Liver (tissue), 9 donors: Measurements from ENCODE around the gene FUBP3. TPM values are rescaled to one million over a fixed set of nuclear protein-coding genes. Genes with fewer than 3 reads are reported as not detected.

Experiments used
- DNase-seq: peaks from one replicate; pipeline ENCODE4 v3.0.0-alpha.2; 2017; ENCODE audit warnings: low spot score
- H3K27ac ChIP-seq, 2 donors: one replicate each; pipeline ENCODE4 v1.7.0; 2013; ENCODE audit warnings: inconsistent platforms in 2 of 2, low read length in 2 of 2, control low read depth in 1 of 2, low read depth in 1 of 2, mild to moderate bottlenecking in 1 of 2
- H3K27me3 ChIP-seq, 4 donors: one replicate each; pipeline versions ENCODE4 v1.6.1 to v1.7.0; 2013; ENCODE audit warnings: low read length in 3 of 4, inconsistent platforms in 1 of 4, mild to moderate bottlenecking in 1 of 4, moderate library complexity in 1 of 4; ENCODE audit not compliant: control insufficient read depth in 4 of 4, insufficient read depth in 4 of 4
- H3K36me3 ChIP-seq, 4 donors: one replicate each; pipeline versions ENCODE4 v1.6.1 to v1.7.0; 2013; ENCODE audit warnings: low read length in 3 of 4, mild to moderate bottlenecking in 3 of 4, low read depth in 1 of 4, moderate library complexity in 1 of 4; ENCODE audit not compliant: control insufficient read depth in 4 of 4, insufficient read depth in 3 of 4
- H3K4me1 ChIP-seq, 4 donors: one replicate each; pipeline versions ENCODE4 v1.6.1 to v1.7.0; 2013; ENCODE audit warnings: low read length in 3 of 4, mild to moderate bottlenecking in 3 of 4, moderate library complexity in 1 of 4; ENCODE audit not compliant: control insufficient read depth in 4 of 4, insufficient read depth in 4 of 4
- H3K4me3 ChIP-seq, 3 donors: one replicate each; pipeline versions ENCODE4 v1.6.1 to v1.7.0; 2013; ENCODE audit warnings: low read length in 3 of 3, control low read depth in 1 of 3, low read depth in 1 of 3, mild to moderate bottlenecking in 1 of 3
- H3K9ac ChIP-seq, 2 donors: one replicate each; pipeline ENCODE4 v1.7.0; 2013; ENCODE audit warnings: low read length in 2 of 2, mild to moderate bottlenecking in 2 of 2, moderate library complexity in 2 of 2, control low read depth in 1 of 2, low read depth in 1 of 2
- H3K9me3 ChIP-seq, 4 donors: one replicate each; pipeline versions ENCODE4 v1.6.1 to v1.7.0; 2013; ENCODE audit warnings: low read length in 3 of 4; ENCODE audit not compliant: control insufficient read depth in 4 of 4
- EGR1 ChIP-seq, 2 donors: IDR thresholded peaks; 2 replicates each; pipeline ENCODE4 v1.6.1; 2016 to 2018; ENCODE audit warnings: antibody characterized with exemption in 2 of 2, low read depth in 2 of 2
- FOXA1 ChIP-seq: IDR thresholded peaks from 2 replicates; pipeline ENCODE4 v1.6.1; 2016; ENCODE audit warnings: antibody characterized with exemption
- FOXA2 ChIP-seq: IDR thresholded peaks from 2 replicates; pipeline ENCODE4 v1.6.1; 2016; ENCODE audit warnings: antibody characterized with exemption
- HNF4A ChIP-seq, 2 donors: conservative IDR thresholded peaks; 2 replicates each; pipeline ENCODE4 v1.6.1; 2016; ENCODE audit warnings: antibody characterized with exemption in 2 of 2, mild to moderate bottlenecking in 2 of 2
- HNF4G ChIP-seq: IDR thresholded peaks from 2 replicates; pipeline ENCODE4 v1.6.1; 2016; ENCODE audit warnings: antibody characterized with exemption
- JUND ChIP-seq, 2 donors: IDR thresholded peaks; 2 replicates each; pipeline ENCODE4 v1.6.1; 2016; ENCODE audit warnings: antibody characterized with exemption in 2 of 2
- NR2F2 ChIP-seq: IDR thresholded peaks from 2 replicates; pipeline ENCODE4 v1.6.1; 2016; ENCODE audit warnings: antibody characterized with exemption
- RXRA ChIP-seq, 2 donors: IDR thresholded peaks; 2 replicates each; pipeline ENCODE4 v1.6.1; 2017 to 2018; ENCODE audit warnings: antibody characterized with exemption in 2 of 2, mild to moderate bottlenecking in 1 of 2
- SP1 ChIP-seq: IDR thresholded peaks from 2 replicates; pipeline ENCODE4 v1.6.1; 2018; ENCODE audit warnings: antibody characterized with exemption, mild to moderate bottlenecking
- YY1 ChIP-seq: IDR thresholded peaks from 2 replicates; pipeline ENCODE4 v1.6.1; 2016; ENCODE audit warnings: antibody characterized with exemption, mild to moderate bottlenecking
- whole genome bisulfite sequencing: extraction: QIAGEN DNeasy Blood & Tissue Kit; methylation state at CpG from one replicate; pipeline ENCODE4 v1.1.7; 2013; 5-methylcytosine and 5-hydroxymethylcytosine counted together
- polyA plus RNA-seq, 2 donors: library from polyadenylated mRNA; stranded (reverse) in 1 of 2; unstranded in 1 of 2; fragments of 200-250 nt in 1 of 2; fragments of >200 nt in 1 of 2; fragmentation: Nextera tagmentation in 1 of 2; extraction: Ambion mirVana in 1 of 2; gene quantifications; one replicate each; pipeline versions ENCODE4 v1.2.1 to v1.2.3, GENCODE V29; 2013 to 2015
- total RNA-seq, 2 donors: library from RNA; depleted of rRNA; stranded (reverse); fragments of >200 nt; gene quantifications; one replicate each; pipeline ENCODE4 v1.2.3, GENCODE V29; 2014
- TF ChIP-seq, protein P1 (sequence below): IDR thresholded peaks from 2 replicates; pipeline ENCODE4 v1.6.1; 2016; ENCODE audit warnings: antibody characterized with exemption
- TF ChIP-seq, protein P2 (sequence below): IDR thresholded peaks from 2 replicates; pipeline ENCODE4 v1.6.1; 2016; ENCODE audit warnings: antibody characterized with exemption
- TF ChIP-seq, protein P3 (sequence below): IDR thresholded peaks from 2 replicates; pipeline ENCODE4 v1.6.1; 2016; ENCODE audit warnings: antibody characterized with exemption
- TF ChIP-seq, protein P4 (sequence below): fragments of 150-350 bp; IDR thresholded peaks from 2 replicates; pipeline ENCODE4 v1.5.1; 2017; ENCODE audit warnings: improper control_type of control experiment, low read depth, low read length; ENCODE audit not compliant: missing input control
- TF ChIP-seq, protein P5 (sequence below): IDR thresholded peaks from 2 replicates; pipeline ENCODE4 v1.6.1; 2016; ENCODE audit warnings: antibody characterized with exemption, mild to moderate bottlenecking
- donor health status: healthy.
- donor health status: healthy.
- donor health status: healthy.
- donor health status: healthy.
- donor health status: healthy.

FUBP3 gene
- total and polyA plus RNA-seq, 4 donors = 16.1 to 39.0 (median 24.8) TPM

DNA sequence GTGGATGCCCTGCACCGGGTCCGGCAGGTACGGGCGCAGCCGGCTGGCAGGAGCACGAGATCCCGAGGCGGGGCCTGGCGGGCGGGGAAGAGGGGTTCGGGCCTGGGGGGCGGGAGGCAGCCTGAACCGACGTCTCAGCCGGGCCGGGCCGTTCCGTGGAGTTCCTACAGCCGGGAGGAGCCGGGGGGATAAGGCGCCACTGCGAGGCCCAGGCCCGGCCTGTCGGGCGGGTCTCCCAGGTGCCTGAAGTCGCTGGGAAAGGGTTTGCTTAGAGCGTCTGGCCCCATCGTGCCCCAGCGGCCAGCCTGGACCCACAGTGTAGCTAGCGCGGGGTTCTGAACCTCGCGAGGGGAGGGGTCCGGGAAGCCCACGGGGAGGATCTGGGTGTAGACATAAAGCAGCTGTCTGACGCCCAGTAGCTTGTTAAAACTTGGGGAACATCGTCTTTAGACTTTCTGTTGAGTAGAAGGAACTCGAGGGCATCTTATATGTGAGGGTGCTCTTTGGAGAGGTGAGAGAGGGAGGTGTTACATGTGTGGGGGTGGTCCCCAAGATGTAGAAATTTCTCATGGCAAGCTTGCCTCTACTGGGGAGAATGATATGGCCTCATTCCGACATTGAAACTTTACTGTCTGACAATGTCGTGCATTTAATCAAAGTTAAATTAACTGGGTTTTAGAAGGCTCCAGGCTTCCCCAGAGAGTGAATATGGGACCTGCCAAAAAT, 524 bp downstream of the FUBP3 start:
- DNase-seq = no peak
- TF ChIP-seq HNF4G (no peak), FOXA2 (no peak), NR2F2 (no peak), SP1 (no peak), RXRA (IDR thresholded peaks at IDR 0.05) (no peak), FOXA1 (no peak)
- TF ChIP-seq, protein P1, sequence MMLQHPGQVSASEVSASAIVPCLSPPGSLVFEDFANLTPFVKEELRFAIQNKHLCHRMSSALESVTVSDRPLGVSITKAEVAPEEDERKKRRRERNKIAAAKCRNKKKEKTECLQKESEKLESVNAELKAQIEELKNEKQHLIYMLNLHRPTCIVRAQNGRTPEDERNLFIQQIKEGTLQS = no peak
- Histone ChIP-seq H3K4me1 (peaks cover 3 to 39% (median 33%) of the 10 kb centered on the region in 4 donors), H3K9ac (peak overlapping the region; percentile 75 to 86), H3K27ac (peak overlapping the region; percentile 82 to 96), H3K4me3 (peak overlapping the region; percentile 87 to 94 (median 92)), H3K9me3 (no peaks in the 10 kb centered on the region), H3K27me3 (no peaks in the 10 kb centered on the region), H3K36me3 (peaks cover 0 to 6% (median 4%) of the 10 kb centered on the region in 4 donors)
- 2% methylated on average over 40 of the region's 40 CpGs for WGBS

DNA sequence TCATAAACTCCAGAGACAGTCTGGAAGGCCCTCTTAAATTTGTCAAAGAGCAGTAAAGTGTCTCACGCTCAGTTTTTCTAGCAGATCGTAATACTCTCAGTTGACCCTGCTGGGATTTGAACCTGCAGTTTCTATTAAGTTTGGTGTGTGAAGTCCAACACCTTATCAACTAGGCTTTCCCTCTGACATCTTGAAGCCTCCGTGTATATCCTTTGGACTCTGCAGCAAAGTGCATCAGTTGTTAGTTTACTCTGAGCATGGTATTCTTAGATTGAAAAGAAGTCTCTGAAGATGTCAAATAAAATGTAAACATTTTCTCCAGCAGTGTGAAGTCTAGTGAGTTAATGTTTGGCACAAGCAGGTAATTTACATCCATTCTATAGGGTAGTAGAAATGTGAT, 2.4 kb downstream of the FUBP3 start:
- peaks cover 1 to 6% (median 5%) of the 10 kb centered on the region in 4 donors for H3K36me3 ChIP-seq
- TF ChIP-seq JUND (IDR thresholded peaks at IDR 0.05) = no peak
- no peak for TF ChIP-seq FOXA1
- TF ChIP-seq YY1 = no peak
- TF ChIP-seq HNF4G = no peak
- no peak for TF ChIP-seq SP1
- TF ChIP-seq EGR1 (IDR thresholded peaks at IDR 0.05; ENCODE audit: low read depth in 2 of 2) = no peak
- TF ChIP-seq HNF4A (conservative IDR thresholded peaks at IDR 0.05) = no peak
- TF ChIP-seq, protein P2, sequence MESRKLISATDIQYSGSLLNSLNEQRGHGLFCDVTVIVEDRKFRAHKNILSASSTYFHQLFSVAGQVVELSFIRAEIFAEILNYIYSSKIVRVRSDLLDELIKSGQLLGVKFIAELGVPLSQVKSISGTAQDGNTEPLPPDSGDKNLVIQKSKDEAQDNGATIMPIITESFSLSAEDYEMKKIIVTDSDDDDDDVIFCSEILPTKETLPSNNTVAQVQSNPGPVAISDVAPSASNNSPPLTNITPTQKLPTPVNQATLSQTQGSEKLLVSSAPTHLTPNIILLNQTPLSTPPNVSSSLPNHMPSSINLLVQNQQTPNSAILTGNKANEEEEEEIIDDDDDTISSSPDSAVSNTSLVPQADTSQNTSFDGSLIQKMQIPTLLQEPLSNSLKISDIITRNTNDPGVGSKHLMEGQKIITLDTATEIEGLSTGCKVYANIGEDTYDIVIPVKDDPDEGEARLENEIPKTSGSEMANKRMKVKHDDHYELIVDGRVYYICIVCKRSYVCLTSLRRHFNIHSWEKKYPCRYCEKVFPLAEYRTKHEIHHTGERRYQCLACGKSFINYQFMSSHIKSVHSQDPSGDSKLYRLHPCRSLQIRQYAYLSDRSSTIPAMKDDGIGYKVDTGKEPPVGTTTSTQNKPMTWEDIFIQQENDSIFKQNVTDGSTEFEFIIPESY = no peak
- TF ChIP-seq, protein P3, sequence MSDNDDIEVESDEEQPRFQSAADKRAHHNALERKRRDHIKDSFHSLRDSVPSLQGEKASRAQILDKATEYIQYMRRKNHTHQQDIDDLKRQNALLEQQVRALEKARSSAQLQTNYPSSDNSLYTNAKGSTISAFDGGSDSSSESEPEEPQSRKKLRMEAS = no peak
- TF ChIP-seq, protein P4, sequence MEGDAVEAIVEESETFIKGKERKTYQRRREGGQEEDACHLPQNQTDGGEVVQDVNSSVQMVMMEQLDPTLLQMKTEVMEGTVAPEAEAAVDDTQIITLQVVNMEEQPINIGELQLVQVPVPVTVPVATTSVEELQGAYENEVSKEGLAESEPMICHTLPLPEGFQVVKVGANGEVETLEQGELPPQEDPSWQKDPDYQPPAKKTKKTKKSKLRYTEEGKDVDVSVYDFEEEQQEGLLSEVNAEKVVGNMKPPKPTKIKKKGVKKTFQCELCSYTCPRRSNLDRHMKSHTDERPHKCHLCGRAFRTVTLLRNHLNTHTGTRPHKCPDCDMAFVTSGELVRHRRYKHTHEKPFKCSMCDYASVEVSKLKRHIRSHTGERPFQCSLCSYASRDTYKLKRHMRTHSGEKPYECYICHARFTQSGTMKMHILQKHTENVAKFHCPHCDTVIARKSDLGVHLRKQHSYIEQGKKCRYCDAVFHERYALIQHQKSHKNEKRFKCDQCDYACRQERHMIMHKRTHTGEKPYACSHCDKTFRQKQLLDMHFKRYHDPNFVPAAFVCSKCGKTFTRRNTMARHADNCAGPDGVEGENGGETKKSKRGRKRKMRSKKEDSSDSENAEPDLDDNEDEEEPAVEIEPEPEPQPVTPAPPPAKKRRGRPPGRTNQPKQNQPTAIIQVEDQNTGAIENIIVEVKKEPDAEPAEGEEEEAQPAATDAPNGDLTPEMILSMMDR = no peak
- TF ChIP-seq, protein P5, sequence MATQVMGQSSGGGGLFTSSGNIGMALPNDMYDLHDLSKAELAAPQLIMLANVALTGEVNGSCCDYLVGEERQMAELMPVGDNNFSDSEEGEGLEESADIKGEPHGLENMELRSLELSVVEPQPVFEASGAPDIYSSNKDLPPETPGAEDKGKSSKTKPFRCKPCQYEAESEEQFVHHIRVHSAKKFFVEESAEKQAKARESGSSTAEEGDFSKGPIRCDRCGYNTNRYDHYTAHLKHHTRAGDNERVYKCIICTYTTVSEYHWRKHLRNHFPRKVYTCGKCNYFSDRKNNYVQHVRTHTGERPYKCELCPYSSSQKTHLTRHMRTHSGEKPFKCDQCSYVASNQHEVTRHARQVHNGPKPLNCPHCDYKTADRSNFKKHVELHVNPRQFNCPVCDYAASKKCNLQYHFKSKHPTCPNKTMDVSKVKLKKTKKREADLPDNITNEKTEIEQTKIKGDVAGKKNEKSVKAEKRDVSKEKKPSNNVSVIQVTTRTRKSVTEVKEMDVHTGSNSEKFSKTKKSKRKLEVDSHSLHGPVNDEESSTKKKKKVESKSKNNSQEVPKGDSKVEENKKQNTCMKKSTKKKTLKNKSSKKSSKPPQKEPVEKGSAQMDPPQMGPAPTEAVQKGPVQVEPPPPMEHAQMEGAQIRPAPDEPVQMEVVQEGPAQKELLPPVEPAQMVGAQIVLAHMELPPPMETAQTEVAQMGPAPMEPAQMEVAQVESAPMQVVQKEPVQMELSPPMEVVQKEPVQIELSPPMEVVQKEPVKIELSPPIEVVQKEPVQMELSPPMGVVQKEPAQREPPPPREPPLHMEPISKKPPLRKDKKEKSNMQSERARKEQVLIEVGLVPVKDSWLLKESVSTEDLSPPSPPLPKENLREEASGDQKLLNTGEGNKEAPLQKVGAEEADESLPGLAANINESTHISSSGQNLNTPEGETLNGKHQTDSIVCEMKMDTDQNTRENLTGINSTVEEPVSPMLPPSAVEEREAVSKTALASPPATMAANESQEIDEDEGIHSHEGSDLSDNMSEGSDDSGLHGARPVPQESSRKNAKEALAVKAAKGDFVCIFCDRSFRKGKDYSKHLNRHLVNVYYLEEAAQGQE = no peak
- TF ChIP-seq RXRA (IDR thresholded peaks at IDR 0.05) = no peak
- TF ChIP-seq, protein P1 = no peak
- no peak for DNase-seq
- H3K27ac ChIP-seq = no peak overlapping the region
- WGBS = 75% methylated on average over 3 of the region's 3 CpGs
- H3K4me1 ChIP-seq = peaks cover 3 to 39% (median 31%) of the 10 kb centered on the region in 4 donors
- H3K4me3 ChIP-seq = no peak overlapping the region
- H3K27me3 ChIP-seq = no peaks in the 10 kb centered on the region
- H3K9me3 ChIP-seq = no peaks in the 10 kb centered on the region
- no peak overlapping the region for H3K9ac ChIP-seq
